HG03565 (cell line): ENCODE data around the gene PFN1.

Source experiments
- ATAC-seq: cut with Tn5 transposase; IDR thresholded peaks from one replicate; pipeline ENCODE4 v1.9.1; 2021; ENCODE audit warnings: mild to moderate bottlenecking, moderate library complexity; ENCODE audit not compliant: unreplicated experiment

The PFN1 gene

DNA sequence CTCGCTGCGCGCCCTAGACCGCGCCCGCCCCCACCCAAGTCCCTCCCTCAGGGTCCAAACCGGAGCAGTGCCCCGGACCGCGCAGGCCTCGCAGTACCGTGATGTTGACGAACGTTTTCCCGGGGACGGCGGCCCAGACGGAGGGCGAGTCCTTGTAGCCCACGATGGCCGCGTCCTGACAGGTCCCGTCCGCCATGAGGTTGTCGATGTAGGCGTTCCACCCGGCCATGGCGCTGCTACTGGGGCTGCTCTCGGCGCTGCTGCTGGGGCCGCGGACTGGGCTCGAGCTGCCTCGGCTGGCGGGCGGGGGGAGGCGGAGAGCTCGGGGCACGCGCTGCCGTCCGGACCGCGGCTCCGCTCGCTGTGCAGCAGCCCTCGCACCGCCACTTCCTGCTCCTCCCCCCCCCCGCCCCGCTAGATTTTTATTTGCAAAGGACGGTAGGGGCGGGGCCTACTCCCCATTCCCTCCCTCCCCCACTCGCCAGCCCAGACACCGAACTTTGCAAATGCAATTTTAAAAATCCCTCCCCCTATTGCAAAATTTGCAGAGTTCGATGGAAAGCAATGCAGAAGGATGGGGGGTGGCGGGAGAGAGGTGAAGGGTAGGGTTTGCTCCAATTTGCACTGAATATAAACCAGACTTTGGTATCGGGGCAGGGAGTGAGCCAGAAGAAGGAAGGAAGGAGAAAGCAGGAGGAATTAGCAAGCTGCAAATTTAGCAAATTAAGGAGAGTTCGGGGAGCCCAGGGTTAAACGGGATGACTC, at the start of gene PFN1:
Gene PFN1, minus strand, starts transcription at position 365 of the 765 bp plus-strand sequence. Its CDS starts 136 bp downstream, at position 229.
- ATAC-seq, result no peak

DNA sequence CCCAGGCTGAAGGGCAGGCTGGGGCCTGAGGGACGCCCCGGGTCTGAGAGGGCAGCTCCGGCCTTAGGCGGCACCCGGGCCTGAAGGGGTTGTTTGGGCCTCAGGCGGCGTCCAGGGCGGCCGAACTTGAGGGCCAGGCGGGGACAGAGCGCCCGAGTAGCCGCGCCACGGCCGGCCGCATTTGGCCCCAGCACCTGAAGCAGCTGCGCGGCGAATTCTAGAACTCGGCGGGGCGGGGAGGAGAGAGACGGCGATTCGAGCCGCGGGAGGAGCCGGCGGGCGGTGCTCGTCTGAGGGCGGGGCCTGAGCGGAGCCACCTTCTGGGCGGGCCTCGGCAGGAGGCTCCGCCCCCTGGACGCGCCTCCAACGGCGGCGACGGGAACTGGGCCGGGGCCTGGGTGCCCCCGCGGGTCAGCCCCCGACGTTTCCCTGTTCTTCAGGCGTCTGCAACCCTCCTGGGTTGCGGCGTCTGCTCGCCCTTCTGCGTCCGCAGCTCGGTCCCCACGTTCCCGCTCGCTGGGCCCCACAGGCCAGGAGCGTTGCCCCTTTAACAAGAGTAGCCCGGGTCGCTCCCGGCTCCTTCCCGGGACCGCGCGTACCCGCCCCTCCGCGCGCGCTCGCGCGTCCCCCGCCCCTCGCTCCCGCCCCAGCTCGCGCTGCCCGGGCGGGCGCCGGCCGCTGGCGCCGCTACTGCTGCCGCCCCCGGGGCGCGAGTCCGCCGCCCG, 49.1 kb upstream of the PFN1 start, which contains the start of the genes INCA1 and KIF1C:
Gene INCA1, minus strand, starts transcription at position 221 of the 725 bp plus-strand sequence. CDS start 3,085 bp downstream, outside the sequence.
Gene KIF1C, plus strand, starts transcription at position 649 of the 725 bp plus-strand sequence. CDS start 2,297 bp downstream, outside the sequence.
- ATAC-seq, result peak; percentile 81

DNA sequence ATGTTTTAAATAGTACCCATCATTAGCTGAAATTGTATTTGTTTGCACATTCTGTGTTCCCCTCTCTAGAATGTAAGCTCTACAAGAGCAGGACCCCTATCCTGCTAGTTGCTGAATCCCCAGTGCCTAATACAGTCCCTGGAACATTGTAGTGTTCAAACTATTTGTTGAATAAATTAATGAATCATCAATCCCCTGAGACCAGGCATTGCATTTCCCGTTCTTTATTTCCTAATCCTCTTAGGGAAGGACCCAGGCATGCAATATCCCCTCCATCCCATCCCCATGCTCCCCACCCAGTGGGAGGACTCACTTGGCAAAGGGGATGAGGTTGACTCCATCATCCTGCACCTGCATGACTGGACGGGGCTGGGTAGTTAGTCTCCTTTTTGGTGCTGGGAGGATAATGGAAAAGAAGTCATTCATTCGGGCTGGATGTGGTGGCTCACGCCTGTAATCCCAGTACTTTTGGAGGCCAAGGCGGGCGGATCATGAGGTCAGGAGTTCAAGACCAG, 45.8 kb upstream of the PFN1 start:
- ATAC-seq, result no peak

DNA sequence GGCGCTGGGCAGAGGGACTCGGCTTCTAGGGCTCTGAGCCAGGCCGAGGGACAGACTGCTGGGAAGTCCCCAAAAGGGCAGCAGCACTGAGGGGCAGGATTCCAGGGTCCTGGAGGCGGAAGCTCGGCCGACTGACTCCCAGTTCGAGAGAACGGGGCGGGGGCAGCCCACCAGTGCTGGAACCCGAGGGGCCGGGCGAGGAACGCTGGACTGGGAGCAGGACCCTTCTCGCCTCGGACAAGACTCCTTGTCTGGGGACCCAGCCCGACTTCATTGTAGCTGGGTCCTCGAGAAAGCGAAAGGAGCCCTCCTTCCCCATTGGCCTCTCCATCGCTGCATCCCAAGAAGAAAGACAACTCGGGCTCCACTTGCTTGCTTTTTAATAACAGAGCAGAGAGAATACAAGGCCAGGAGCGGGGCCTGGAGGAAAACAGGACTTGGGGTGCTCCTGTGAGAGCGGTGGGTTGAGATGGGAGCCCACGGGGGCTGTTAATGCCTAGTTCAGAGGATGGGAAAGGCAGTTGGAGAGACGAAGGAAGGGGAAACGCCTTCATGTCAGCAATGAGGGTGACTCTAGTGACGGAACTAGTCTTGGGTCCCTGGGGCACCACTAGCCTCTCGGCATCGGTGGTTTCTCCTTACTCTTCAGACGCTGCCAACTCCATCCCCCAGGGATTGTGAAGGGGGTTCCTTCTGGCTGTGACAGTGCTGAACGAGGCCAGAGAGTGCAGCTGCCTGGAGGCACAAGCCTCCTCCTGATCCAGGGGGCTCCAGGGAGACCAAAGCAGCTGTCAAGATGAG, 39.6 kb upstream of the PFN1 start:
- no peak for ATAC-seq

DNA sequence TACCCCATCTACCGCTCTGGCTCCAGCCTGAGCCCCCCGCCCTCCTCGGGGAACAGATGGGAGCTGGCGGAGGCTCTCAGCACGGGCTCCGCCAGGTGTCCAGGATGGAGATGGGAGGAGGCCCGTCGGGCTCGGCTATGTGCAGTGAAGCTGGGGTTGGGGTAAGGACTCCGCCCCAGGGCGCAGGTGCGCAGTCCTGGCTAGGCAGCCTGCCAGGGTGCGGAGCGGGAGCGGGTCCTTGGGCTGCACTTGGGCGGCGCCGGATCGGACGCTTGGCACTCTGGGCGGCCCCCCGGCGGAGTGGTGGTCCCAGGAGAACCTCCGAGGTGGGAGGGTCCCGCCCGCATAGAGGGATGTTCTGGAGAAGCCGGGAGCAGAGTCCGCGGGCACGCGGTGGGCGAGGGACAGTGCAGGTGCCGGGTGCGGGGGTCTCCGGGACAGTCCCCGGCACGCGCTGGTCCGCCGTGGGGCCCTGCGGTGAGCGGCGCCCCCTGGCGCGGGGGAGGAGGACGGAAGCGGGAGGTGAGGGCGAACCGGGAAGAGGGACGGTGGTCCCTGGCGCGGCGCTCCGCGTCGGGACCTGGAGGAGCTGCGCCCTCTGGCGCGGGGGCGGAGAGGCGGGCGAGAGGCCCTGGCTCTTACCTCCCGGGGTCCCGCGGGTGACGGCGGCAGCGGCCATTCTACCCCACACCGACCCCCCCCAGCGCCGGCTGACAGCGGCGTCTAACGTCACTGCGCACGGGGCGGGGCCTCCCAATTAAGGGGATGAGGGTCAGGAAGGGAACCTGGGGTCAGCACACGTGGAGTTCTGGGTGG, 38.8 kb upstream of the PFN1 start, which contains the start of gene CAMTA2:
Gene CAMTA2, minus strand, starts transcription at position 725 of the 816 bp plus-strand sequence. CDS start 1,453 bp downstream, outside the sequence.
- peak; percentile 49 for ATAC-seq

GRCh38 chr17:4986403-4986802, 38.1 kb upstream of the PFN1 start:
- no peak for ATAC-seq

DNA sequence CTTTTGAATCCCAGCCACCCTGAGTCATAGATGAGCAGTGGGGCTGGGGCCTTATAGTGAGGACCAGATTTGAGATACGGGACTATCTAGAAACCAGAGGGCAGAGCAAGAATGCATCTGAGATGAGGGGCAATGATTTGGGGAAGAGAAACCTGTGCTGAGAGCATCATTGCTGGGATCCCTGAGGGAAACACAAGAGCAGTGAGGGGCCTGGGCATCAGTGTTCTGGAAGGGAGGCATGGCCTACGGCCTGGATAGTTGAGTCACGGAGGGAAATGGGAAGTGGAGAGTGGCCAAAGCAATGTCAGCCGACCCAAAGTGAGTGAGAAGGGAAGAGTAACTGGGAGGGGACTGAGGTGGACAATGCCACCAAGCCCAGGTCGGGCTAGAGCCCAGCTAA, 34.0 kb upstream of the PFN1 start:
- ATAC-seq, result no peak

DNA sequence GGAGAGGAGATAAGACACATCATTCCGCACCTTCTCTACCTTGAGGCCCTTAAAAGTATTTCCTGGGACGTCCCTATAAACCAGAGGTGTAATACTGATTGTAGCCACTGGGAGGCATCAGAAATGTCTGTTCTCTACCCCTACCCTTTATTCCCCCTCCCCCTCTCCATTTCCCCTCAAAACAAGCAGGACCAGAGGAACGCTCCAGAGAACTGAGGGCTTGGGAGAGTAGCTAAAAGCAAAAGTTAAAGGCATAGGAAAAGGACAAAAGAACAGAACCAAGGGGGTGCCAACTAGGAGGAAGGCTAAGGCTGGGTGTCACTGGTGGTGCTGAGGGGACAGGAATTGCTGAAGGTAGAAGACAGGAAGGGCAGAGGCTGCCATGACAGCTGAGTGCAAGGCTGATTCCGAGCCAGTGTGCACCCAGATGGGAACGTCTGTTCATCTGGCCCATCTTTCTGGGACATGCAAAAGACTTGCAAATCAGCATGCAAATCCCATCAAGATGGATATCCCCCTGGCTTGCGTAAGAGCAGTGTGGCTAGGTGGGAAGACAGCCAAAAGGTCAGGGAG, 32.4 kb upstream of the PFN1 start:
- no peak for ATAC-seq

GRCh38 chr17:4978726-4979125, 30.4 kb upstream of the PFN1 start:
- no peak for ATAC-seq

- ATAC-seq, result no peak
These were observed 25.9 kb upstream of the PFN1 start for GRCh38 chr17:4974115-4974670.

- ATAC-seq, result no peak
These were observed 25.2 kb upstream of the PFN1 start for GRCh38 chr17:4973256-4974114.

DNA sequence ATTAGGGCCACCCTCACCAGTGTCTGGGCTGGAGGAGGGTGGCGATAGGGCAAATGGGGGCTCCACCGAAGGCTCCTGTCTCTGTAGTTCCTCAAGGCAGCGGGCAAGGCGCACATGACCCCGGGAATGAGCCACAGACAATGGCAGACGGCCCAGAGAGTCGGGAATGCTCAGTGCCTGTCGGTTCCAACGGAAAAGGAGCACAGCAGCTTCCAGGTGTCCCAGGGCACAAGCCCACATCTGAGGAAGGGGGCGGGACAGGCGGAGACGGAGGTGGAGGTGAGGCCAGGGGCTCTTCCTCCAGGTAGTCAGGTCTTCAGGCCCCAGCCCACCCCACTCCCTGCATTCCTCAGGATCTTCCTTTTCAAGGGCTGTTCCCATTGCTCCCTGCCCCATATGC, 24.4 kb upstream of the PFN1 start:
- no peak for ATAC-seq

DNA sequence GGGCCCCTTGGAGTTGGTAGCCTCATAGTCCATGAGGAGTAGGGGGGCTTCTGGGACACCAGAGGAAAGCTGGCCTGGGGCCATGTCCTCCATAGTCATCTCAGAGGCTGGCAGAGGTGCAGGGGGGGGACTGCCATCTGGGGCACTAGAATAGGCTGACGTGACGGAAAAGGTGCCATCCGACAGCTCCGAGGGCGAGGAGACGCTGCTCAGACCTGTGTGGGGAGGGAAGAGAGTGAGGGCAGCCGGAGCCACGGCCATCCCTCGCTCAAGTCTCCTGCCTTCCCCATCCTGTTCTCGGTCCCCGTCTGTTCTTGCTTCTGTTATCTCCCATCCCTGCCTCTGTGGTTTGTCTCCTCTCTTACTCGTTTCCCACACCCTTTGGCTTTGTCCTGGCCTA, 24.0 kb upstream of the PFN1 start:
- ATAC-seq, result no peak

DNA sequence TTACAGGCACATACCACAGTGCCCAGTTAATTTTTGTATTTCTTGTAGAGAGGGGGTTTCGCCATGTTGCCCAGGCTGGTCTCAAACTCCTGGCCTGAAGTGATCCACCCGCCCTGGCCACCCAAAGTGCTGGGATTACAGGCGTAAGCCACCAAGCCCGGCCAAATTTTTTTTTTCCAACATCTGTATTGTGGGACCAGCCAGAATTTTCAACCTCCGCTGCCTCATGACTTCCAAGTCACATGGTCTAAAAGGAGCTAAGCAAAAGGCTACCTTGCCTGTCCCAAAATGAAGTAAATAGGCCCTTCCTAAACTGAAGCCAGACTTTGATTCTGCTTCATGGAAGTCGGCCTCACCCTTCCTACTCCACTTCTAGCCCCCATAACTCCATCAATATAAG, 23.5 kb upstream of the PFN1 start:
- ATAC-seq, result no peak

DNA sequence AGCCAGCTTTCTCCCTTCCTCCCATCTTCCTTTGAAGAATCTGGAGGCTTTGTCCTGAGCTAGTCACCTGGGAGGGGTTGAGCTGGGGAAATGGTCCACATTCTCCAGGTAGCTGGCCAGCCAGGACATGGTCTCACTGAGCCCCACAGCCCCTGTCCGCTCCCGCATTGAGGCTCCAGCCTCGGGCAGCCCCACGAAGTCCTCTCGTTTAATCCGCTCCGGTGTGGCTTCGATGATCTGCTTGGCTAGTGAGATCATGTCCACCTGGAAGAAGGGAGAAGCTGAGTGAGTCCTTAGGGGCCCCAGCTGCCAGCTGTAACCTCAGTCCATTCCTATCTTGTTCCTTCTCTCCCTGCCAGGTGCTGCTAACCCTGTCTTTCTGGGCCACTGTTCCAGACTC, 21.9 kb upstream of the PFN1 start:
- no peak for ATAC-seq

DNA sequence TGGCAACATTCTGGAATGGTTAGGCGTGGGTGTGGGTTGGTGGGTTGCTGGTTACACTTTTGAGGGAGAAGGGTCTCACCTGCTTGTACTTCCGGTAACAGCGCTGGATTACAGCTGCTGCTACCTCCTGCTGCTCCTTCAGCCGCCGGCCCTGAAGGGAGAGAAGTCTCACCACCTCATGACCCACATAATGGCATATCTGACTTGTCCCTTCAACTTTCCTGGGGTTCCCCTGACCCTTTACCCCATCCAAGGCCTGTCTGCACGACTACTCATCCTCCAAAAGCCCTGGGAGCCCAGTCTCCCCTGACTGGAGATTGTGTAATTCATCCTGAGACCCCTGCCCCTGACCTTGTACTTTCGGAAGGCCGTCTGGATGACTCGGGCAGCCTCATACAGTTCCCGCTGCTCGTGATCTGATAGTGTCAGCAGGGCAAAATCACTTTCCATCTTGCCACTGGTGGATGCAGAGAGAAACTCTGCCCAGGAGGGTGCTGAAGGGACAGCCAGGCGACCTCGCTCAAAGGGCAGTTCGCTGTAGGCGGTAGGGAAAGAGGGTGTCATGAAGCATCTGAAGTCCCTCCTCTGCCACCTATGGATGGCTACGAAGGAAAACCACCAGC, 21.3 kb upstream of the PFN1 start:
- ATAC-seq, result no peak

DNA sequence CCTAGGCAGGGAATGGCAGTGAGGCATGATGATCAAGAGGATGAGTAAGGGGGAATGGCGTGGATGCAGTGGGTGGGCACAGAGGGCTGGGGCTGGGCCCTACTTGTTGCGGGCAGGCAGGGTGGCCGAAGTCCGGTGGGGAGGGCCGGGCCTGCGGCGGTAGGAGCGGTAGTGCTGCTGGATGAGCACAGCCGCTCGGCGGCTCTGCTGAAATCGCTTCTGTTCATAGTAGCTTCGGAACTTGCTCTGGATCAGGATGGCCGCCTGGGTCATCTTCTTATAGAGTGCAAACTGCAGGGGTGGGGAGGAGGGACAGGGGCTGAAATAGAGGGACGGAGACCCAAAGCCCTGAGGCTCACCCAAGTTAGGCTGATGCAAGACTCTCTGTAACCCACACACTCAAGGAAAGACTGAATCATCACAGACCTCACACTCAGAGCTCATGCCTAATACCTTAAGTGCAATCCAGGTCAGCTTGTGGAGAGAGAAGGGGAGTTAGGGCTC, 20.8 kb upstream of the PFN1 start:
- no peak for ATAC-seq
